ENCODE measurements around the gene NXN. TPM values are rescaled to one million over a fixed set of nuclear protein-coding genes. Genes with fewer than 3 reads are reported as not detected.
"Not testable (repeated sequence)": the region's sequence is repeated elsewhere in the genome, so short reads cannot be mapped to it uniquely, and the experiment has no call there.

NXN gene
- polyA plus RNA-seq, 3 donors: 14.9 to 23.9 (median 15.9) TPM

DNA sequence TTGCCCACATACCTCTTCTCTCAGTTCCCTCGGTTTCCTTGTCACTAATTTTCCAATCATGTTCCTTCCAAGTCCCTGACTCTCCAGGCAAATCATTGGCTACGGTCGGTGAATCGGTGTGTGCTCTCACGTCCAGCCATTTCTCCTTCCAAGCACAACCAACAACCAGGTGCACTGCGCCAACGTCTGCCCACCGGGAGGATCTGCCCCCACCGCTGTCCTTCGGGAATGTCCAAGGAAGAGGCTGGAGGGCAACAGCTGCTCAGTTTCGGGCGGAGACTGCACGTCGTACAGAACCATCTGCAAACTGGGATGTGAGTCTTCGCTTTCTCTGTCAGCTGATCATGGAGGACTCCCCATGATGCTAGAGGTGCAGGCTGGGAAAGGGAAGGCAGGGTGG lies 8.4 kb upstream of the NXN start:
- WGBS, 3 donors: 87 to 94% (median 93%) methylated on average over 15 of the region's 15 CpGs
- no peak overlapping the region for H3K27ac ChIP-seq (ENCODE audit: low read depth, low read length)

DNA sequence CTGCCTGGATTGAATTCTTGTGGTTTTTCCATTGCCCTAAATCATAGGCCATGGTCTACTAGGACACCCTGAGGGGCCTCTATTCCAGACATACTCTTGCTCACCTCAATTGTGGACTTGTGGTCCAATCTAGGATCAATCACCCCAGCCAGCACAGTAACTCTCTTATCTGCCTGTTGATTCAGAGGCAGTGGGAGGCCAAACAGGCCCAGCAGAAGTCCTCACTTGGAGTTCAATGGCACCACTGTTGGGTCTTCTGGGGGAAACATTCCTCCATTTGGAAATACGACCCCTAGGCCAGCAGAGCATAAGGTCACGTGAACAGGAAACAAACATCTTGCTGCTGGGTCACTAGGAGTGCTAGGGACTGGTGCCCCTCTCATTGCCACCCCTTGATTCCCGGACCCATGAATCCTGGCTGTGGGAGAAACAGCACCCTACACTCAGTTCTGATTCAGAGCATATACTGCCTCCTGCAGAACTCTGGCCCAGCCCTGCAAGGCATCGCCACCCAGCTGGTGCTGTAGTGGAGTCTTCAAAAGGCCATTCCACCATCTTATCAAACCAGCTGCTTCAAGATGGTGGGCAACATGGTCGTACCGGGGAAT lies 6.8 kb upstream of the NXN start:
- 88 to 90% (median 89%) methylated on average over 6 of the region's 6 CpGs for WGBS, 3 donors
- H3K27ac ChIP-seq (ENCODE audit: low read depth, low read length): no peak overlapping the region

DNA sequence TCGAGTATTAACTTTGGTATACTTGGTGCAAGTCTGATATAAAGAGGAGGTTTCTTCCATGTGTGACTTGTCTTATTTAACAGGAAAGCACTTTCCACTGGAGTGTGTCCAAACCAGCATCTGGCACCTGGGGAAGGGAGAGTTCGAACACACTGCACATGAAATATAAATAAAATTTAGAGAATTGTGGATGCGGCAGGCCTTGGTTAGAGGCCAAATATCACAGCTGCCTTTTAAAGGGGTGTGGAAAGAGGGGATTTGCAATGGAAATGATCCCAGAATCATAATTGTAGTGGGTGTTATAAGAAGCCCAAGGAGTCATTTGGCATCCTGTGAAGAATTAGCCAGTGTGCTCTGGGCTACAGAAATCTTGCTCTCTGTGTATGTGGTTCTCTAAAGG lies 4.3 kb upstream of the NXN start:
- H3K27ac ChIP-seq (ENCODE audit: low read depth, low read length): no peak overlapping the region
- WGBS, 3 donors: 50 to 61% (median 51%) methylated on average over 3 of the region's 3 CpGs

DNA sequence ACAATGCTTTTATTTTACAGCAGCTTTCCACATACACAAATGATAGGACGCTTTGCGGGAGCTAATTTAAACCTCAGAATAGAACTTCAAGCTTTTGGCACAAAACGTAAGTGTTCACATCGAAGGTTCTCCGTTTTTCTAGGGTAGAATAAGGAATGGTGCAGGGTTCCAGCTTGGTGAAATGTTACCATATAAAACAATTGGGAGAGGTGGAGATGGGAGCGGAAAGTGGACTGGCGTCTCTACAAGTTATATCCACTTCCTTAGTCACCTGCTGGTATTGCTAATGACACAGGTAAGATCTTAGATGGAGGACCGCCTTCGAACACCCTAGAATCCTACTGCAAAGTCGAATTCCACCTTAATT lies 1.7 kb upstream of the NXN start:
- H3K27ac ChIP-seq (ENCODE audit: low read depth, low read length): no peak overlapping the region
- 38 to 40% (median 39%) methylated on average over 10 of the region's 10 CpGs for WGBS, 3 donors

DNA sequence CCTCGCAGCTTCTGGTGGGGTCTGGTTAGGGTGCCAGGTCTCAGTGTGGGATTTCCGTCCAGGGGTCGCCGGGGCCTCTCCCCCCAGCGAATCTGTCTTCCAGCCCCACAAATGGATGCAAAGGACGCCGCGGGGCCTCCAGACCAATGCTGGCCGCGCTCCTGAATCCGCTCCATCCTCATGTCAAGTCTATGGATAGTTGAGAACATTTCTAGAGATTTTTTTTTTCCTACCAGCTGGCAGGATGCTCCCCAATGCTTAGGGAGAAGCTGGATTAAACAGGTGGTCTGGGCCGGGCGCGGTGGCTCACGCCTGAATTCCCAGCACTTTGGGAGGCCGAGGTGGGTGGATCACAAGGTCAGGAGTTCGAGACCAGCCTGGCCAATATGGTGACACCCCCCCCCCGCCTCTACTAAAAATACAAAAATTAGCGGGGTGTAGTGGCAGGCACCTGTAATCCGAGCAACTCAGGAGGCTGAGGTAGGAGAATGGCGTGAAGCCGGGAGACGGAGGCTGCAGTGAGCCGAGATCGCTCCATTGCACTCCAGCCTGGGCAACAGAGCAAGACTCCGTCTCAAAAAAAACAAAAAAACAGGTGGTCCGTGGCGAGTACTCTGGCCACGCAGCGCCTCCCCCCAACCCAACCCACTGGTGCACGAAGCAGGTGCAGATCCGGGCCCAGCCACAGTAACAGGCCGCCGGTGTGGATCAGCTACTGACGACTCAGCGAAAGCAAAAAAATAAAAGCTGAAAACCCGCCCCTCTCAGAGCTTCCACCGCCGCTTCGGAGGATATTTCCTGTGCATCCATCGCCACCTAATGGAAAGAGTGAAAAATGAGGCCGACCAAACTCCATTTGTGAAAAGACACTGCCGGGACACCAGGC lies 1.1 kb upstream of the NXN start:
- no peak overlapping the region for H3K27ac ChIP-seq (ENCODE audit: low read depth, low read length)
- WGBS, 3 donors: 32 to 35% (median 32%) methylated on average over 43 of the region's 43 CpGs

DNA sequence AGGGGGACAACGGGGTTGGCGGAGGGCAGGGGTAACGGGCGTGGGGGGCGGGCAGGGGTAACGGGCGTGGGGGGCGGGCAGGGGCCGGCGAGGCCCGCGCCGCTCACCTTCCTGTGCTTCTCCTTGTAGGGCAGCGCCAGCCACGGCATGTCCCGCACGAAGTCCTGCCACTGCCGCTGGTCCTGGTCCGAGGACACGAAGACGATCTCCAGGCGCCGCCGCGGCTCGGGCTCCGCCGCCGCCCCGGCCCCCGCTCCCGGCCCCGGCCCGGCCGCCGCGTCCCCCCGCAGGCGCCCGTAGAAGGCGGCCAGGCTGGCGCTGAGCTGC lies 401 bp downstream of the NXN start:
- WGBS, 3 donors: 0 to 1% (median 0%) methylated on average over 8 to 38 of the region's 42 CpGs

DNA sequence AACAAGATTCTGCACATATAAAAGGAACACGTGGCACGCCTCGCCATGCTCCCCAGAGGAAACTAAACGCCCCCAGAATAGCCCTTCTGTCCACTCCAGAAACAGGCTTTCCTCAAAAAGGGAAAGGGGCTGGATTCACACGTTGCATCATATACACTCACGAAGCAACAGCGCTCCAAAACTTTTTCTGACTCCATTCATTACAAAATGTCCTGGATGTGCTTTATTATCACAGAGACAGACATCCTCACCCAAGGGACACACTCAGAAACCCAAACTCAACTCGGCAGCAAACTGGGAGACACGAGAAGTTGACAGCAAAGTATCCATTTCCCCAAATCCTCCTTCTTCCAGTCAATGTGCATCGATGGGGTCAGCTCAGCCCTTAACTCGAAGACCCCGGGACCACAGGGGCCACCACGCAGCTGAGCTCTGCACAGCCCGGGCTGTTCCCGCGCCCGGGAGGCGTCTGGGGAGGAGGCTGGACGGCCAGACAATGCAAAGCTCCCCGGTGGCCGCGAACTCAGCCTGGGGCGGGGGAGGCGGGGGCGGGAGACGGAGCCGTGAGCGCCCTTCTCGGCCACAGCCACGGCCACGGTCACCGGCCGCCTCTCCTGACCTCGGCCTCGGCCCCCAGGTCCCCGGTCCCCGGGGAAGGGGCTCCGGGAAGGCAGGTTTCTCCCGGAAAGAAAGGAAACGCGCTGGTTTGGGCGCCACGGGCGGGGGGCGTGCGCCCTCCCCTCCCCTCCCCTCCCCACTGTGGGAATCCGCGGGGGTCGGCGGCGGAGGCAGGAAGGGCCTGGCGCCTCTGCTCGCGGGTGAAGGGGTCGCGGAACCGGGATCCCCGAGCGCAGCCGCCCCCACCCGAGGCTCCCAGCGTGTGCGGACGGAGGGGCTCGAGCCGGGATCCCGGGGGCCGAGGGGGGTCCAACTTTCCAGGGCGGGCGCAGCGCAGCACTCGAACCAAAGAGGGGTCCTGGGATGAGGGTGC lies 1.2 kb downstream of the NXN start:
- WGBS, 3 donors: 2 to 3% (median 3%) methylated on average over 52 to 72 of the region's 72 CpGs
- no peak overlapping the region for H3K27ac ChIP-seq (ENCODE audit: low read depth, low read length)

More for the DNA sequence above, 401 bp downstream of the NXN start:
- no peak overlapping the region for H3K27ac ChIP-seq (ENCODE audit: low read depth, low read length)

DNA sequence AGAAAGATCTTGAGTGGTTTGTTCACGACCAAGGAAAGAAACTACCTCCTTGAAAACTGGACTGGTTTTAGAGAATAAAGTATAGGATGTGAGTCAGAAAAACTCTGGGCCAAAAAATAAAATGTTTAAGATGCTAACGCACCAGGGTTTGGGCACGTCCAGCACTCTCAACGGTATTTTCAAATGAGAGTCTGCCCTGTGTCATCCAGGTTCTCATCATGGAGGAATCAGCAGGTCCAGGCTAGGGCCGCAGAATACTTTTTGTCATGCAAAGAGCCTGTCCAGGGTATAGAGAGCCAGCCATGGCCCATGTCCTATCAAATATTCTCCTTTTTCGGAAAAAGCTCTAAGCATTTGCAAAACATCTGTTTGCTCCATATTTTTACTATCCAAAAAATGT lies 2.4 kb downstream of the NXN start:
- 75 to 88% (median 79%) methylated on average over 6 of the region's 6 CpGs for WGBS, 3 donors
- no peak overlapping the region for H3K27ac ChIP-seq (ENCODE audit: low read depth, low read length)

DNA sequence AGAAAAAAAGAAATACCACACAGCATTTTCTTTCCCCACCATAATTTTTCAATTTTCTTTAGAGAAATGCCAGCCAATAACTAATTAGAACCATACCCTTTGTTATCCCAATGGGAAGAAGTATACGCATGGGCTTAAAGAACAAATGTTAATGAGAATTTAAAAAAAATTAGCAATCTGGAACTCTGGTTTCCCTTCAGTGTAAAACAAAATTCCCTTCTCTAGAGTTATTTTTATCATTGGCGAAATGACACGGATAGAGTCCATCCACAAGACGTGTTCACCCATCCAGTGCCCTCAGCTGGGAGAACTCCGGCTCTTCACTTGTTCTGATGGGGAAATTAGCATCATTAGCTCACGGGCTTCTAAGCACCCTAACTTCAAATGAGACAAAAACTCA lies 3.3 kb downstream of the NXN start:
- H3K27ac ChIP-seq (ENCODE audit: low read depth, low read length): no peak overlapping the region
- WGBS, 3 donors: 85 to 87% (median 87%) methylated on average over 6 of the region's 6 CpGs

DNA sequence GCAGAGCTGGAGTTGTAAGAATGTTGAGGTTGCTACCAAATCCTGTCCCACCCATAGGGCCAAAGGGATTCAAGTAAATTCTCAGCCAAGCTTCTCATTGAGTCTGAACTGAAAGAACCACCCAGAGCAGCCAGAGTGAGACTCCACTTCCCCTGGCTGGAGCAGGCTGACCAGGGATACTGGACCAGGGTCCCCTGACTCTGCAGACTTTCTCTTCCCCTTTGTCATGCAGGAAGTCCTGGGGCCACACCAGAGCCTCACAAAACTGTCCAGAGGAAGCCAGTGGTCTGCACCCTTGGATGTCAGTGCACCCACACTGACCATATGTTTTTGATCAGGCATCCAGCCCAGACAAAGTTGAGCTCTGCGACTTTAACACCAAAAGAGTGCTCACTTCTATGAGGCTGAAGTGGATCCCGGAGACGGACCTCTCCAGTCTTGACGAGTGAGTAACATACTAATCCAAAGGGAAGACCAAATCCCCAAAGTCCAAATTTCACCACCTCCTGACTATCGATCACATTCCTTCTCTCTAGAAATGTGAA lies 4.1 kb downstream of the NXN start:
- 50 to 64% (median 61%) methylated on average over 5 of the region's 5 CpGs for WGBS, 3 donors
- H3K27ac ChIP-seq (ENCODE audit: low read depth, low read length): no peak overlapping the region

DNA sequence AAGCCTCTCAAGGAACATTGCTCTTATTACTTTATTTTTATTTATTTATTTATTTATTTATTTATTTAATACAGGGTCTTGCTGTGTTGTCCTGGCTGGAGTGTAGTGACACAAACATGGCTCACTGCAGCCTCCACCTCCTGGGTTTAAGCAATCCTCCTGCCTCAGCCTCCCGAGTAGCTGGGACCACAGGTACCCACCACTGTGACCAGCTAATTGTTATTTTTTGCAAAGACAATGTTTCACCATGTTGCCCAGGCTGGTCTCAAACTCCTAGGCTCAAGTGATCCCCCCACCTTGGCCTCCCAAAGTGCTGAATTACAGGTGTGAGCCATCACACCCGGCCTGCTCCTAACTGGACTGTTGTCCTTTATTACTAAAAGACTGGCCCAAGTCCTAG lies 4.8 kb downstream of the NXN start:
- H3K27ac ChIP-seq (ENCODE audit: low read depth, low read length): not testable (repeated sequence)
- 83 to 86% (median 86%) methylated on average over 2 of the region's 2 CpGs for WGBS, 3 donors

DNA sequence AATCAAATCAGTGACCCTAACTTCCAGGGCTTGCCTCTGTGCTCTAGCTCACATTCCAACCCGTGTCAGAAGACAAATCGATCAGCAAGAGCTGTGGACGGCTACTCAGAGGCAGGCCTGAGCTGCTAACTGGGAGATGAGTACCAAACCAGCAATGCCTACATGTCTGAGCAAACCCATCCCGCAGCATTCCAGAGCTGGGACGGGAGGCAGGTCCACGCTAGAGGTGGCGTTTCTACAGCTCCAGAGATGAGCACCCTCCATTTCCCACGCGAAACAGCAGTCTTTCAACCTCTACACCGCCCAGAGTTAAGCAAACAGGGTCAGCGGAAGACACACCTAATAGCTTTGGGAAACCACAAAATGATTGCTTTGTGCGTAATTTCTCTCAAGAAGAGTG lies 6.5 kb downstream of the NXN start:
- H3K27ac ChIP-seq (ENCODE audit: low read depth, low read length): no peak overlapping the region
- WGBS, 3 donors: 73 to 86% (median 85%) methylated on average over 12 of the region's 12 CpGs

DNA sequence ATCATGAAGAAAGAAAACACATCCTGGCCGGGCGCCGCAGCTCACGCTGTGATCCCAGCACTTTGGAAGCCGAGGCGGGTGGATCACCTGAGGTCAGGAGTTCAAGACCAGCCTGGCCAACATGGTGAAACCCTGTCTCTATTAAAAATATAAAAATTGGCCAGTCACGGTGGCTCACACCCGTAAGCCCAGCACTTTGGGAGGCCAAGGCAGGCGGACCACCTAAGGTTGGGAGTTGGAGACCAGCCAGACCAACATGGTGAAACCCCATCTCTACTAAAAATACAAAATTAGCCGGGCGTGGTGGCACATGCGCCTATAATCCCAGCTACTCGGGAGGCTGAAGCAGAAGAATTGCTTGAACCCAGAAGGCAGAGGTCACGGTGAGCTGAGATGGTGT lies 7.7 kb downstream of the NXN start:
- 89 to 93% (median 92%) methylated on average over 14 of the region's 14 CpGs for WGBS, 3 donors
- not testable (repeated sequence) for H3K27ac ChIP-seq (ENCODE audit: low read depth, low read length)

DNA sequence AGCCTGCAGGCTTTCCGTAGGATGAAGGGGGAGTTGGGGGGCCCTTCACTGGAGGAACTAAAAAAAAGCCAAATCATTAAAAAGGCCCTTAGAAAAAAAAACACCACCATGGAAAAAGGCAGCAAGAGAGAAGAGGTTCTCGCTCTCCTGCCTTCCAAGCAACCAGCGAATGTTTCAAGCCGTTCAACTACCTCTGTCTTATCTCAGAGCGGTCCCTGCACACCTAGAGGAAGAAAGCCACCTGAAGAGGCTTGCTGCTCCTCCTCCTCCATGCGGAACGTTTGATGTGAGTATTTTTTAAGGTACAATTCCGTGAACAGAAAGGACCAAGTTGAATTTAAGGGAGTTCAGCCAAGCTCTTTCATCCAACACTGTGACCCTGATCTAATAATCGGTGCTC lies 9.2 kb downstream of the NXN start:
- WGBS, 3 donors: 68 to 83% (median 77%) methylated on average over 9 of the region's 9 CpGs
- no peak overlapping the region for H3K27ac ChIP-seq (ENCODE audit: low read depth, low read length)

DNA sequence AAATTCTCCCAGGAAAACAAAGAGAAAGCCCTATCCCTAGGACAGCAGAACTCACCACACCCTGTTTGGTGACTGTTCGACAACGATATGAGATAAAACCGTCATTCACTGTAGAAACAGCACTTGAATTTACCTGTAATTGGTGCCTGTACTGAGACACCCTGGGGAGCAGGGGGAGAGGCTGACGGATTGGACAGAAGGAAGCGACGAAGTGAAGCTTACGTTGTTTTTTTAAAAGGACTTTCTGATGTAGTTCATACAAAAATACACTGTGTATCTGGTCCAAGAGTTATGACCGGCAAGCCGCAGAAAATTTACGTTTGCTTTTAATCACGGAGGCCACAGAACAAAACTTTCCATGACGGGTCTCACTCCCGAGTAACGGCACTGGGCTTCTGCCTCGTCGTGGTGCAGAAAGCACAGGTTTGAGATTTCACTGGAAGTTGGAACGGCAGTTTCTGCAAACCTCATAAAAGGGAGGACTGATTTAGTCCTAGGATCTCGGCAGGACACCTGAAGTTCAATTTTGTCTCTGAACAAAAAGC lies 9.7 kb downstream of the NXN start:
- 52 to 54% (median 53%) methylated on average over 18 of the region's 18 CpGs for WGBS, 3 donors
- no peak overlapping the region for H3K27ac ChIP-seq (ENCODE audit: low read depth, low read length)

DNA sequence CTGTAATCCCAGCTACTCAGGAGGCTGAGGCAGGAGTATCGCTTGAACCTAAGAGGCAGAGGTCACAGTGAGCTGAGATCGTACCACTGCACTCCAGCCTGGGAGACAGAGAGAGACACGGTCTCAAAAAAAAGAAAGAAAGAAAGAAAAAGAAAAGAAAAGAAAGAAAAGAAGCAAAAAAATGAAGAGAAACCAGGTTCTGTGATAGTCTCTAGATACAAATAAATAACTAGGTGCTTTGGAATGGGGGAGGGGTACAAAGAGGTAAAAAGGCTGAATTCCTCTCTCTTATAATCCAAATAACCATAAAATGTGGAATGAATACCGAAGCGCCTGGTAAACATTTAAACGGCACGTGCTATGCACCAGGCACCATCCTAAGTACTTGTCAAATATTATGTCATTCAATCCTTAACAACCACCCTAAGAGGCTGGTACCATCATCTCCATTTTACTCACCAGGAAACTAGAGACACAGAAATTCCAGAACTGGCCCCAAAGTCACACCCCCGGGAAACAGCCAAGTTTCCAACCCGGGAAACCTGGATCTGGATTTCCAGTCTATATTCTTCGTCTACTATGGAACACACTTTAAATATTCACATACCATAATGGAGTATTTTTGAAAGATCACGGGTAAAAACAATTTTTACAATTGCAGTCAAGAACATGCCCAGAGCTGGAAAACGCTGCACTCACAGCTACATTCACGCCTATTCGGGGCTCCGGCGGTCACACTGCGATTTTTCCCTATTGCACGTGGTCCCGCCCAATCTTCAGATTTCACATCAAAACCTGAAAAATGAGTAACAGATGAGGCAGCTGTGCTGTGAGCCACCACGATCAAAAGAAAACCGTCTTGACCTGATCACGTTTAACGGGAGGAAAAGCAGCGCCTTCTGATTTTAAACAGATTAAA lies 10.5 kb downstream of the NXN start:
- 76 to 80% (median 79%) methylated on average over 24 of the region's 24 CpGs for WGBS, 3 donors
- no peak overlapping the region for H3K27ac ChIP-seq (ENCODE audit: low read depth, low read length)

DNA sequence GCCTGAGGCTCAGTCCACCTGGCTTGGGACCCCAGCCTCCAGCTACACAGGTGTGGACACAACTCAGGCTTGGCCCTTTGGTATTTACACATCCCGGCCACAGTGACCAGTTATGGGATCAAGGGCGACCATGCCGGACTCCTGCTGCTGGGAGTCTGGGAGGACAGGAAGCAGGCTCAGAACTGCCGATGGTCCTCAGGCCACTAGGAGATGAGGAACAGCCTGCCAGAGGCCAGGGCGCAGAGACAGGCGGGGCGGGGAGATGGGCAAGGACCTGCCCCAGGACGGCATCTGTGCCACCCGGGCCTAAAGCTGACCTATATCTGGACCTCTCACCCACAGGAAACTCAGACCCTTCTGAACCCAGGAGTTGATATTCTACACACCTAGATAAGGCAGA lies 12.5 kb downstream of the NXN start:
- H3K27ac ChIP-seq (ENCODE audit: low read depth, low read length): no peak overlapping the region
- 95 to 97% (median 96%) methylated on average over 9 of the region's 9 CpGs for WGBS, 3 donors
